C4-2B (cell line): ENCODE data around the gene MIGA2.

Source experiments
- H3K27ac ChIP-seq: fragments of 450-650 bp; 2 replicates; pipeline ENCODE4 v1.5.1; 2017
- ZFX ChIP-seq: fragments of 450-650 bp; IDR thresholded peaks from 2 replicates; pipeline ENCODE4 v1.6.1; 2017
- TF ChIP-seq, protein P1 (sequence below): fragments of 450-650 bp; conservative IDR thresholded peaks from 2 replicates; pipeline ENCODE4 v1.5.1; 2017; ENCODE audit warnings: mild to moderate bottlenecking

MIGA2 gene

DNA sequence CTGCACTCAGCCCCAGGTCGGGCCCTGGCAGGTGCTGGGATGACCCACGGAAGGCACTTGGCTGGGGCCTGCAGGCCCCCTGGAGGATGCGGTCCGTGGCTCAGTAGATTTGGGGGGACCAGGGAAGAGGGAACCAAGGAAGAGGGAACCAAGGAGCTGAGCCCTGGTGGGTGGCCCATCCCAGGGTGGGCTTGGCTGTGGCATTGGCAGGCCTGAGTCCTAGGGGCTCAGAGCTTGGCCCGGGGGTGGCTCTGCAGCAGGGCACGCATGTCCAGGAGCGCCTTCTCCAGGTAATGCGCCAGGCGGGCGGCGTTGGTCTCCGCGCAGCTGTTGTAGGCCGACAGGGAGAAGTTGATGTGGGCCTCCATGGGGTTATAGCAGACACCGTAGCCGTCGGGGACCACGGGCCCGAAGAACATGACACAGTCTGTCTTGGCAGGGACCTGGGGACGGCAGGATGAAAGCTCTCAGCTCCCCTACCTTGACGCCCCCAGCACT, 58.8 kb downstream of the MIGA2 start:
- TF ChIP-seq ZFX: no peak
- TF ChIP-seq, protein P1, sequence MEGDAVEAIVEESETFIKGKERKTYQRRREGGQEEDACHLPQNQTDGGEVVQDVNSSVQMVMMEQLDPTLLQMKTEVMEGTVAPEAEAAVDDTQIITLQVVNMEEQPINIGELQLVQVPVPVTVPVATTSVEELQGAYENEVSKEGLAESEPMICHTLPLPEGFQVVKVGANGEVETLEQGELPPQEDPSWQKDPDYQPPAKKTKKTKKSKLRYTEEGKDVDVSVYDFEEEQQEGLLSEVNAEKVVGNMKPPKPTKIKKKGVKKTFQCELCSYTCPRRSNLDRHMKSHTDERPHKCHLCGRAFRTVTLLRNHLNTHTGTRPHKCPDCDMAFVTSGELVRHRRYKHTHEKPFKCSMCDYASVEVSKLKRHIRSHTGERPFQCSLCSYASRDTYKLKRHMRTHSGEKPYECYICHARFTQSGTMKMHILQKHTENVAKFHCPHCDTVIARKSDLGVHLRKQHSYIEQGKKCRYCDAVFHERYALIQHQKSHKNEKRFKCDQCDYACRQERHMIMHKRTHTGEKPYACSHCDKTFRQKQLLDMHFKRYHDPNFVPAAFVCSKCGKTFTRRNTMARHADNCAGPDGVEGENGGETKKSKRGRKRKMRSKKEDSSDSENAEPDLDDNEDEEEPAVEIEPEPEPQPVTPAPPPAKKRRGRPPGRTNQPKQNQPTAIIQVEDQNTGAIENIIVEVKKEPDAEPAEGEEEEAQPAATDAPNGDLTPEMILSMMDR: no peak
- H3K27ac ChIP-seq: no peak overlapping the region

DNA sequence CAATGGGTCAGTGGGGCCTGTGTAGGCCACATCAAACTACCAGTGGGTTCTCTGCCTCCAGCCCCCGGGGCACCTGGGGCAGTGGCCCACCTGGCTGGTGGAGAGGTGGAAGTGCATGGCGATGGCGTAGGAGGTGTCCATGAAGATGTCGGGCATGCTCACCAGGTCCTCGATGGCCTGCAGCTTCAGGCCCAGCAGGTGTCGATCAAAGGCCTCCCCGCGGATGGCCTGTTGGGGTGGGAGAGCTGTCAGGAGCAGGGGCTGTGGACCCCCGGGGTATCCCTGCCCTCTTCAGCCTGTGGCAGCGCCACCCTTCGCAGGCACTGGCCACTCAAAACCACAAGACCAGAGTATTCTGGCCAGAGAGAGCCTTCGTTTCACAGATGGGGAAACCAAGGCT, 59.5 kb downstream of the MIGA2 start:
- H3K27ac ChIP-seq: no peak overlapping the region
- TF ChIP-seq ZFX: no peak

DNA sequence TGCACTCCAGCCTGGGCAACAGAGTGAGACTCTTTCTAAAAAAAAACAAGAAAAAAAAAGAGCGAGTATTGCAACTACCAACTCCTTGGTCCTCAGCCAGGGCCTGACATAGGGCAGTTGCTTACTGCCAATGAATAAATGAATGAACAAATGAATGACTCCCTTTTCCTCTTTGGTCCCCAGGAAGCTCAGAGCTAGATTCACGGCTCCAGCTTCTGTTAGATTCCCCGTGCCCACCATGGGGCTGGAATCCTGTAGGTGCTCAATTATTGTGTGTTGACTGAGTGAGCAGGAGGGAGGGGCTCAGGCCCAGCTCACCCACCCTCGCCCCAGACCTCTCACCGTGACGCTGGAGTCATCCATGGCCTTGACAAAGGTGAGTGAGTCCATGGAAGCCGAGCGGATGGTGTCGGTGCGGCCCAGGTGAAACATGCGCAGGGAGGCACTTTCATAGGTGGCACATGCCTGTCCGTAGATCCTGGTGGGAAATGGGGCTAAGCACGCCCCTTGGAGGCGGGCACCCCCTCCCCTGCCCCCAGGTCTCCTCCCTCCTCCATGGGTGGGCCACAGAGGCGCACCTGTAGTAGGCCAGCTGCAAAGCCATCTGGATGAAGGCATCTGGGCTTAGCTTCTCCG, 61.4 kb downstream of the MIGA2 start:
- TF ChIP-seq ZFX: no peak
- TF ChIP-seq, protein P1: no peak
- H3K27ac ChIP-seq: no peak overlapping the region

DNA sequence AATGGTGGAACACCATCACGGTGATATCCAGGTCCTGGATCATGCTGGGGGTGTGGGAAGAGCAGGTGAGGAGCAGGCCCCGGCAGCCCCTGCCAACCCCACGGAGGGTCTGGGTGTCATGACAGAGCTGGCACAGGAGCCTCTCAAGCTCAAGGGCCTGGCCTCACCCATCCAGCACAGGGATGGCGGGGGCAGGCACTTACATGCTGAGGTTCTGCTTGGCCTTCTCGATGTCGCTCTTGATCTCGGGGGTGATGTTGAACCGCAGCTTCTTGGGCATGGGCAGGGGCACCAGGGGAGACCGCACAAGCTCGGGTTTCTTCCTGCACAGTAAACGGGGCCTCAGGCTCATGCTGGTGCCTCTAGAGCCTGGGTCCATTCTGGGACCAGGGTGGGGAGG, 61.9 kb downstream of the MIGA2 start:
- H3K27ac ChIP-seq: no peak overlapping the region
- no peak for TF ChIP-seq ZFX
- TF ChIP-seq, protein P1: no peak

DNA sequence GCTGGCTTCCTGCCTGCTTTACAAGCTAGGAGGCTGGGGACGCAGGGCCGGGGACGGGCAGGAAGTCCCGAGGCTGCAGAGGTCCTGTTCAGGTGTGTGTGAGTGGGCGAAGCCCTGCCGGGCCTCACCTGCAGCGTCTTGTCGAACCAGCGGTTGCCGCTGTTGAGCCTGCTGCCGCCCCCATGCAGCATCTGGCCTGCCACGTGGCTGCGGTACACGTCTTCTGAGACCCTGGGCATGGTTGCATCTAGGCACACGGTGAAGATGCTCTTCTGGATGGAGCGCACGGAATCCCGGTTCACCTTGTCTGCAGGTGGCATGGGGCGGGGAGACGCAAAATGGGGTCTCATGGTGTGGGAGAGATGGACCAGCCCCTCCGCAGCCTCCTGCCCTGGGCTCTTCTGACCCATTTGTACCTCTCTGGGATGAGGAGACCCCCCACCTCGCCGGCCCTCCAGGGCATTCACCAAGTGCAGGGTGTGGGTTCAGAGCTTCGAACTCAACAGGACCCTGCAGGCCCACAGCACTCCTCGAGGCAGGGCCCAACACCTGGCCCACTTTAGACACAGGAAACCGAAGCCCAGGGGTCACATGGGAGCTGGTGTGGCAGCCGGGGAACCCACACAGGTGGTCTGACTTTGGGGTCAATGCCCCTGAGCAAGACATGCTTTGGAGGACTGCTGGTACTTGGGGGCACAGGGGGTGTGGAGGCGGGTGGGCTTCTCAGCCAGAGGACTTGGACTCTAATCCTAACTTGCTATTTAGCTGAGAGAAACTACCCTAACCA, 64.2 kb downstream of the MIGA2 start:
- H3K27ac ChIP-seq: no peak overlapping the region
- no peak for TF ChIP-seq ZFX

DNA sequence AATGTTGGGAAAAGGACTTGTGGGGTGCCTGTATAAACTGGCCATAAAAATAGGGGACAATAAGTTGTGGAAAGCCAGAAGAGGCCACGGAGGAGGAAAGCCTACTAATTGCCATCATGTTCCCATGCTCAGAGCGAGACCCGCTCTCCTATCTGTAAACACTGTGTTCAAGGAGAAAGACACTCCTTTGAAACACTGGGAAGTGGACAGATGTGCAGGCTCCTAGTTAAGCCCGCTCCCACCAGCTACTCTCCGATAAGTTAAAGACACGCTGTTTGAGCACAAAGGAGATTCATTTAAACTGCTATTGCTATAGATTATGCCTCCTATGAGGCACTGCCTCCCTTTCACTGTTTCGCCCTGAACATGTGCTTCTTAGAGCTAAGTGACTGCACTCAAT, 64.9 kb downstream of the MIGA2 start:
- TF ChIP-seq ZFX: no peak
- TF ChIP-seq, protein P1: no peak
- no peak overlapping the region for H3K27ac ChIP-seq

DNA sequence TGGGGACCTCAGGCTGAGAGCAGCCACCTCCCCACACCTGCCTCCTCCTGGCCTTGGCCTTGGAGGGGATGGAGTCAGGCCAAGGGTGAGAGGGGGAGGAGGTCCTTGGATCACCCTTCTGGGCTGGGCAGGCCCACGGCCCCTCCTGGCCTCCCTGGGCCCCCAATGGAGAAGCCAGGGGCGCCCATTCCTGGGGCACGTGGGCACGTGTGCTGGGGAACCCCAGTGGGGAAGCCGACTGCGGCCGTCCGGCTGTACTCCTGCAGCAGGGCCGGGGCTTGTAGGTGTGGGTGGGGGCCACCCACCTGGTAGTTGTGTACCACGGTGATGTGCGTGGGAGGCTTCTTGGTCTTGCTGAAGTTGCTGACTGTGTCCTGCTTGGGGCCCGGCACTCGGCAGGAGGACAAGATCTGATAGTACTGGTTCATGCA, 65.7 kb downstream of the MIGA2 start:
- TF ChIP-seq, protein P1: no peak
- no peak for TF ChIP-seq ZFX
- no peak overlapping the region for H3K27ac ChIP-seq

DNA sequence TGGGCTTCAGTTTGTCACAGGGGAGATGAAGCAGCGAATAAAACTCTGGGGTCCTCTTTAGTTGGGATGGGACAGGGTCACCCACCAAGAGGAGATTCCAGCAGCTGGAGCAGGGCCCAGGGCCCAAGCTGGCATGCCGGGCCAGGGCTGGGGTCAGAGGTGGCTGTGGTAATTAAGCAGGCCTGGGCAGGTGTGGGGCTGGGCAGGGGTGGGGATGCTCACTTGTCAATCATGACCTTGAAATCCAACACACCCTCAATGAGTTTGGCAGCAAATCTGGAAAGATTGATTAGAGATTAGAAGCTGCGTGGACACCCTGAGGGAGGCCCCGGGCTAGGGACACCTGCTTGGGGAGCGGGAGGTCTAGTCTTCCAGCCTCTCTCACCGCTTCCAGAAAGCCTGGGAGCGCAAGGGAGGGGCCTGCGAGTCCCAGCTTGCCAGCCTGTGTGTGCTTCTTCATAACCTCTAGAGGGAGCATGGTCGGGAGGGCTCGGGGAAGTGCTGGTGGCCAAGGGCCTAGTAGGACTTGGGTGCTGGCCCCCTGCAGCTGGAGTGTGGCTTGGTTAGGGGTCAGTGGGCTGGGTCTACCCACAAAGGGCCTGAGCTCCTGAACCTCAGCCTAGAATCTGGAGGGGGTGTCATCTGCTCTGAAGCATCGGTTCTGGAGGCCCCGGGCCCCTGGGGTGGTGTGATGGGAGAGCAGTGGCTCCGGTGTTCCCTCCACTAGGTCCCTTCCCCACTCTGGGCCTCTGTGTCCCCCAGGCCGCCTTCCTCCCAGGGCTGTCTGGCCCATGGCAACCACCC, 66.6 kb downstream of the MIGA2 start:
- TF ChIP-seq, protein P1: no peak; the same call in 1 of the 2 replicates
- no peak for TF ChIP-seq ZFX
- no peak overlapping the region for H3K27ac ChIP-seq
